Effector memory CD8-positive, alpha-beta T cell (primary cell): ENCODE data around the gene NKAP.
"Not testable (repeated sequence)": the region's sequence is repeated elsewhere in the genome, so short reads cannot be mapped to it uniquely, and the experiment has no call there.

Experiments used
- ATAC-seq: fragments of 150-1000 bp; cut with Tn5 transposase; replicated peaks from 2 replicates; pipeline ENCODE4 v1.10.0; 2021; ENCODE audit warnings: mild to moderate bottlenecking, moderate library complexity
- DNase-seq, 3 experiments: peaks; one replicate each; pipeline ENCODE4 v3.0.0; 2021
- H3K27ac Mint-ChIP-seq, 2 donors: one replicate each; pipeline ENCODE4 v1.8.0; 2022; ENCODE audit warnings: mild to moderate bottlenecking in 2 of 2, mixed read lengths in 2 of 2, moderate library complexity in 2 of 2
- H3K27me3 Mint-ChIP-seq, 2 donors: one replicate each; pipeline ENCODE4 v1.8.0; 2022; ENCODE audit warnings: mixed read lengths in 2 of 2
- H3K36me3 Mint-ChIP-seq: one replicate; pipeline ENCODE4 v1.8.0; 2022; ENCODE audit warnings: mild to moderate bottlenecking, moderate library complexity, mixed read lengths; ENCODE audit not compliant: insufficient read depth
- H3K4me1 Mint-ChIP-seq, 2 donors: one replicate each; pipeline ENCODE4 v1.8.0; 2022; ENCODE audit warnings: low read depth in 2 of 2, mixed read lengths in 2 of 2
- H3K4me3 Mint-ChIP-seq, 2 donors: one replicate each; pipeline ENCODE4 v1.8.0; 2022; ENCODE audit warnings: mild to moderate bottlenecking in 2 of 2, mixed read lengths in 2 of 2, moderate library complexity in 2 of 2
- H3K9me3 Mint-ChIP-seq, 2 donors: one replicate each; pipeline ENCODE4 v1.8.0; 2022; ENCODE audit warnings: mixed read lengths in 2 of 2

The NKAP gene

DNA sequence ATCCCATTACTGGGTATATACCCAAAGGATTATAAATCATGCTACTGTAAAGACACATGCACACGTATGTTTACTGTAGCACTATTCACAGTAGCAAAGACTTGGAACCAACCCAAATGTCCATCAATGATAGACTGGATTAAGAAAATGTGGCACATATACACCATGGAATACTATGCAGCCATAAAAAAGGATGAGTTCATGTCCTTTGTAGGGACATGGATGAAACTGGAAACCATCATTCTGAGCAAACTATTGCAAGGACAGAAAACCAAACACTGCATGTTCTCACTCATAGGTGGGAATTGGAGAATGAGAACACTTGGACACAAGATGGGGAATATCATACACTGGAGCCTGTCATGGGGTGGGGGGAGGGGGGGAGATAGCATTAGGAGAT, 23.3 kb upstream of the NKAP start:
- not testable (repeated sequence) for H3K4me3 Mint-ChIP-seq, H3K9me3 Mint-ChIP-seq, H3K27ac Mint-ChIP-seq, DNase-seq, H3K36me3 Mint-ChIP-seq, H3K4me1 Mint-ChIP-seq, ATAC-seq
- H3K27me3 Mint-ChIP-seq: peaks cover 13 to 19% of the 10 kb centered on the region in 2 donors

DNA sequence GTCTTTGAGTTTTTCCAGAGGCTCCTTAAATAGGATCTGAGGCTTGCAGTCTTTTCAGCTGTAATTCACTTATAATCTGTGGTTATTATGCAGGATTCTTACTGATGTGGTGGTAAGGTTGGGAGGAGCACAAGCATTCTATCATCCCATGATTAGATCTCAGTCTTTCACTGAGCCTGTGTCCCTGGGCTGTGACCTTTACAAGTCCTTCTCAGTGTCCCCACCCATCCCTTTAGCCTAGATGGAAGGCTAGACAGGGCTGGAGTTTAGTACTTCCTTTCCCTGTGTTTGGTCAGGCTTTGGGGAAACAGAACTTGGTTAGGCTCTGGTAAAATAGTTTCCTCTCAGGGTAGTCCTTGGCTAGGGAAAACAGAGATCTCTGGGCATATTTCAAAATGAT, 17.1 kb upstream of the NKAP start:
- Mint-ChIP-seq H3K9me3 (no peaks in the 10 kb centered on the region), H3K36me3 (peaks cover 10% of the 10 kb centered on the region), H3K4me3 (no peak overlapping the region), H3K27ac (no peak overlapping the region), H3K4me1 (peaks cover 9% of the 10 kb centered on the region in 2 donors), H3K27me3 (peaks cover 18 to 19% of the 10 kb centered on the region in 2 donors)
- DNase-seq (no peak), ATAC-seq (no peak)

DNA sequence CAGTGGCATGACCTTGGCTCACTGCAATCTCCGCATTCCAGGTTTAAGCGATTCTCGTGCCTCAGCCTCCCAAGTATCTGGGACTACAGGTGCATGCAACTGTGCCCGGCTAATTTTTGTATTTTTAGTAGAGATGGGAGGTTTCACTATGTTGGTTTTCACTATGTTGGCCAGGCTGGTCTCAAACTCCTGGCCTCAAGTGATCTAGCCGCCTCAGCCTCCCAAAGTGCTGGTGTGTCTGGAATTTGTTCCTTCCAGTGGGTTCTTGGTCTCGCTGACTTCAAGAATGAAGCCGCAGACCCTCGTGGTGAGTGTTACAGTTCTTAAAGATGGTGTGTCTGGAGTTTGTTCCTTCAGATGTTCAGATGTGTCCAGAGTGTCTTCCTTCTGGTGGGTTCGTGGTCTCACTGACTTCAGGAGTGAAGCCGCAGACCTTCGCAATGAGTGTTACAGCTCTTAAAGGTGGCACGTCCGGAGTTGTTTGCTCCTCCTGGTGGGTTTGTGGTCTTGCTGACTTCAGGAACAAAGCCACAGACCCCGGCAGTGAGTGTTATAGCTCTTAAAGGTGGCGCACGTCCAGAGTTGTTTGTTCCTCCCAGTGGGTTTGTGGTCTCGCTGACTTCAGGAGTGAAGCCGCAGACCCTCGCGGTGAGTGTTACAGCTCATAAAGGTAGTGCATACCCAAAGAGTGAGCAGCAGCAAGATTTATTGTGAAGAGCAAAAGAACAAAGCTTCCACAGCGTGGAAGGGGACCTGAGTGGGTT, 12.4 kb upstream of the NKAP start:
- H3K36me3 Mint-ChIP-seq: peaks cover 10% of the 10 kb centered on the region
- peak; percentile 44 to 54 (median 53) for DNase-seq
- H3K4me1 Mint-ChIP-seq: peaks cover 11 to 14% of the 10 kb centered on the region in 2 donors
- H3K27me3 Mint-ChIP-seq, H3K9me3 Mint-ChIP-seq: not testable (repeated sequence)
- H3K27ac Mint-ChIP-seq: peak overlapping the region; percentile 52 to 72
- peak; percentile 87 for ATAC-seq
- peak overlapping the region in 1 of 2 donors; percentile 46 for H3K4me3 Mint-ChIP-seq

- Mint-ChIP-seq H3K27me3 (peaks cover 0 to 2% of the 10 kb centered on the region in 2 donors), H3K27ac (no peak overlapping the region), H3K4me1 (peaks cover 11 to 14% of the 10 kb centered on the region in 2 donors), H3K9me3 (no peaks in the 10 kb centered on the region), H3K36me3 (peaks cover 10% of the 10 kb centered on the region), H3K4me3 (peak overlapping the region in 1 of 2 donors; percentile 40)
- ATAC-seq (no peak), DNase-seq (no peak)
Measured at GRCh38 chrX:119954374-119954773, 10.8 kb upstream of the NKAP start.

- no peak overlapping the region for H3K4me3 Mint-ChIP-seq
- H3K27ac Mint-ChIP-seq: no peak overlapping the region
Measured at GRCh38 chrX:119948381-119948780, 4.8 kb upstream of the NKAP start.

GRCh38 chrX:119945481-119945880, 1.9 kb upstream of the NKAP start:
- peaks cover 15% of the 10 kb centered on the region for H3K36me3 Mint-ChIP-seq
- H3K4me3 Mint-ChIP-seq: no peak overlapping the region
- DNase-seq (no peak), ATAC-seq (no peak)
- H3K27ac Mint-ChIP-seq: no peak overlapping the region
- H3K27me3 Mint-ChIP-seq: no peaks in the 10 kb centered on the region
- H3K9me3 Mint-ChIP-seq: no peaks in the 10 kb centered on the region
- H3K4me1 Mint-ChIP-seq: peaks cover 13 to 15% of the 10 kb centered on the region in 2 donors

More at GRCh38 chrX:119948381-119948780, 4.8 kb upstream of the NKAP start:
- peaks cover 6% of the 10 kb centered on the region for H3K36me3 Mint-ChIP-seq
- no peak for DNase-seq
- no peaks in the 10 kb centered on the region for H3K27me3 Mint-ChIP-seq
- H3K9me3 Mint-ChIP-seq: no peaks in the 10 kb centered on the region
- no peak for ATAC-seq
- peaks cover 0 to 2% of the 10 kb centered on the region in 2 donors for H3K4me1 Mint-ChIP-seq

DNA sequence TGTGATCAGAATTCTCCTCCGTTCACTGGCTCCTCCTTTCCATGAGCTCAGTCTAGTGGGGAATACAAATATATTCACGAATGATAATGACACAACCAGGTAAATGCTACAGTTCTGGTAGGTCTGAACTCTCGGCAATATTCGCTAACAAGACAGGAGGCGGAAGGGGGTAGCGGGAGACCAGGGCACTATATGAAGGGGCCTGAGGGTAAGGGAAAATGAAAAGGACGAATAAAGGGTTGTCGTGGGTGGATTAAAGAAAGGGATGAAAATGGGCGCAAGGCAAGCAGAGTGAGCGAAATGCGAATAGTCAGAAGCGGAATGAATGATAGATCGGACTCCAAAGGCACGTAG, 743 bp downstream of the NKAP start:
- peaks cover 19% of the 10 kb centered on the region for H3K36me3 Mint-ChIP-seq
- peak overlapping the region; percentile 94 to 99 for H3K4me3 Mint-ChIP-seq

DNA sequence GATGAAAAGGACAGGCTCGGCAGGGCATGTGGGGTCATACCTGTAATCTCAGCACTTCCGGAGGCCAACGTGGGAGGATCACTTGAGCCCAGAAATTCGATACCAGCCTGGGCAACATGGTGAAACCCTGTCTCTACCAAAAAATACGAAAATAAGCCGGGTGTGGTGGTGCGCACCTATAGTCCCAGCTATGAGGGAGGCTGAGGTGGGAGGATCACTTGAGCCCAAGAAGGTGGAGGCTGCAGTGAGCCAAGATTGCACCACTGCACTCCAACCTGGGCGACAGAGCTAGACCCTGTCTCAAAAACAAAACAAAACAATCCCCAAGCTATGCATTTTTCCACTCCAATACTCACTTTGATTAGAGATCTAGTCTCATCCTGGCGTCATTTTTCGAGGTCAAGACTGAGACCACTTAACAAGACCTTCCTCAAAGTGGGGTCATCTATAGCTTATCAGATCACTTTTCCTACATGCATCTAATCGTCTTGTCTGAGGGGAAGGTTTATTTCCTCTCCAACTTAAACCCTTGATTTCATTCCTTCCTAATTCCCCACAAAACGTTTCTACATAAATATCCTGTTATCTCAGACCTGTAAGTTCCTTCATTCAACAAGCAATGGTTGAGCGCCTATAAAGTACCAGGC, 1.3 kb downstream of the NKAP start:
- no peaks in the 10 kb centered on the region for H3K9me3 Mint-ChIP-seq
- H3K36me3 Mint-ChIP-seq: peaks cover 23% of the 10 kb centered on the region
- no peak for DNase-seq
- H3K27ac Mint-ChIP-seq: peak overlapping the region; percentile 95 to 99
- no peak for ATAC-seq
- no peaks in the 10 kb centered on the region for H3K27me3 Mint-ChIP-seq
- H3K4me1 Mint-ChIP-seq: peaks cover 11 to 20% of the 10 kb centered on the region in 2 donors
- H3K4me3 Mint-ChIP-seq: peak overlapping the region; percentile 94 to 99

More for the DNA sequence above, 743 bp downstream of the NKAP start:
- H3K4me1 Mint-ChIP-seq: peaks cover 11 to 17% of the 10 kb centered on the region in 2 donors
- DNase-seq: no peak
- no peaks in the 10 kb centered on the region for H3K9me3 Mint-ChIP-seq
- peak overlapping the region; percentile 95 to 99 for H3K27ac Mint-ChIP-seq
- no peak for ATAC-seq
- H3K27me3 Mint-ChIP-seq: no peaks in the 10 kb centered on the region

- Mint-ChIP-seq H3K9me3 (no peaks in the 10 kb centered on the region), H3K36me3 (peaks cover 32% of the 10 kb centered on the region), H3K27me3 (no peaks in the 10 kb centered on the region), H3K4me1 (peaks cover 11 to 20% of the 10 kb centered on the region in 2 donors), H3K27ac (no peak overlapping the region), H3K4me3 (peak overlapping the region in 1 of 2 donors; percentile 99)
- no peak for ATAC-seq
- no peak for DNase-seq
Measured at GRCh38 chrX:119941336-119941735, 2.2 kb downstream of the NKAP start.

GRCh38 chrX:119935215-119935874, 8.2 kb downstream of the NKAP start:
- DNase-seq (no peak), ATAC-seq (no peak)
- Mint-ChIP-seq H3K4me1 (peaks cover 0 to 4% of the 10 kb centered on the region in 2 donors), H3K4me3 (no peak overlapping the region), H3K27ac (no peak overlapping the region), H3K9me3 (no peaks in the 10 kb centered on the region), H3K27me3 (no peaks in the 10 kb centered on the region), H3K36me3 (peaks cover 75% of the 10 kb centered on the region)

DNA sequence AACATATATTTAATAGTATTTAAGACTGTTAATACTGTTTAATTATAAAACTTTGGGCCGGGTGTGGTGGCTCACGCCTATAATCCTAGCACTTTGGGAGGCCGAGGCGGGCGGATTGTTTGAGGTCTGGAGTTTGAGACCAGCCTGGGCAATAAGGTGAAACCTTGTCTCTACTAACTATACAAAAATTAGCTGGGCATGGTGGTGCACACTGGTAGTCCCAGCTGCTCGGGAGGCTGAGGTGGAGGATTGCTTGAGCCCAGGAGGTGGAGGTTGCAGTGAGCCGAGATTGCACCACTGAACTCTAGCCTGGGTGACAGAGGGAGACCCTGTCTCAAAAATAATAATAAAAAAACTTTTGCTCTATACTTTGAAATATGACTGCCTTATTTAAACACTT, 21.2 kb downstream of the NKAP start:
- H3K27ac Mint-ChIP-seq, DNase-seq, H3K27me3 Mint-ChIP-seq, H3K4me3 Mint-ChIP-seq, ATAC-seq, H3K4me1 Mint-ChIP-seq, H3K9me3 Mint-ChIP-seq: not testable (repeated sequence)
- peaks cover 22% of the 10 kb centered on the region for H3K36me3 Mint-ChIP-seq

DNA sequence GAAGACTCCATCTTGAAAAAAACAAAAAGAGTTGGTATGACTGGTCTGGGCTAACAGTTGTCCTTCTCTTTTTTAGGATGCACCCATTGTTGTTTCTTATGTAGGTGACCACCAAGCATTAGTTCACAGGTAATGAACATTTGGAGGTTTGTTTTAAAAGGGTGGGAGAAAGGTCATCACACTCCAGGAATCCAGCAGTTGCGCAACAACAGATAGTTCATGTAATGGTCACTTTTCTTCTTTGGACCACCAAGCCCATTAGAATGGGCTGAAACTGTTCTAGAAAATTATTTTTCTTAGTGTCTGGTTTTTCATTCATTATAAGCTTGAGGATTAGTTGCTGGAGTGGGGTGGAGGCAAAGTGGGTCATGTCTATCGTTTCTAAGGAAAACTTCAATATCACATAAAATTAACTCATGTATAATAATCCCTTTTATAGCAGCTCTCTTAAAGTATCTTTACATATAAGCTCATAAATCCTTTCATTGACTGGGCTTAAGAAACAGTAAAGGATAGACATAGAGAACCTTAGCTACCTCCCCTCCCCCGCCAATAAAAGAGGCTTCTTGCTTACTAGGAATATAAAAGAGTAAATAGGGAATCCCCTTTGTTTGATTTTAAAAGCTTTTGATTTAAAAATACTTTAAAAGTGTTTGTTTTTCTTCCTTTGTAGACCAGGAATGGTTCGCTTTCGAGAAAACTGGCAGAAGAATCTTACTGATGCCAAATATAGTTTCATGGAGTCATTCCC, 23.5 kb downstream of the NKAP start:
- Mint-ChIP-seq H3K36me3 (peaks cover 4% of the 10 kb centered on the region), H3K27me3 (no peaks in the 10 kb centered on the region), H3K27ac (no peak overlapping the region), H3K9me3 (no peaks in the 10 kb centered on the region), H3K4me3 (no peak overlapping the region), H3K4me1 (no peaks in the 10 kb centered on the region)
- DNase-seq: no peak
- no peak for ATAC-seq

GRCh38 chrX:119917877-119918276, 25.7 kb downstream of the NKAP start:
- ATAC-seq (no peak), DNase-seq (no peak)
- H3K36me3 Mint-ChIP-seq: no peaks in the 10 kb centered on the region
- H3K4me3 Mint-ChIP-seq: no peak overlapping the region
- no peak overlapping the region for H3K27ac Mint-ChIP-seq
- H3K27me3 Mint-ChIP-seq: no peaks in the 10 kb centered on the region
- H3K4me1 Mint-ChIP-seq: no peaks in the 10 kb centered on the region
- no peaks in the 10 kb centered on the region for H3K9me3 Mint-ChIP-seq
